Activated CD4-positive, alpha-beta T cell treated with anti-CD3 and anti-CD28 coated beads for 4 hours (primary cell): ENCODE measurements around the gene CCDC188.

ENCODE experiments used
- DNase-seq, 2 donors: peaks; one replicate each; pipeline ENCODE4 v3.0.0-alpha.2; 2020

The CCDC188 gene

GRCh38 chr22:20131859-20132685 is 18.8 kb downstream of the CCDC188 start:
- DNase-seq: no peak

GRCh38 chr22:20131597-20131858 is 19.3 kb downstream of the CCDC188 start, which contains the start of gene ZDHHC8:
Gene ZDHHC8, plus strand, starts transcription at chr22:20131804. Its CDS starts 144 bp downstream, at chr22:20131948.
- peak; percentile 40 to 52 for DNase-seq

- peak; percentile 82 to 84 for DNase-seq
Measured at GRCh38 chr22:20130731-20131596, 19.9 kb downstream of the CCDC188 start.

- DNase-seq: no peak
Measured at GRCh38 chr22:20130319-20130718, 20.5 kb downstream of the CCDC188 start.

GRCh38 chr22:20129747-20130014 is 21.2 kb downstream of the CCDC188 start:
- DNase-seq: no peak

- peak; percentile 50 to 52 for DNase-seq
Measured at GRCh38 chr22:20128902-20129746, 21.7 kb downstream of the CCDC188 start.

- DNase-seq: no peak
Measured at GRCh38 chr22:20128619-20128901, 22.3 kb downstream of the CCDC188 start.

- DNase-seq: no peak
Measured at GRCh38 chr22:20127869-20128618, 22.8 kb downstream of the CCDC188 start.

GRCh38 chr22:20127318-20127868 is 23.5 kb downstream of the CCDC188 start:
- no peak for DNase-seq

- DNase-seq: no peak
Measured at GRCh38 chr22:20126284-20127029, 24.4 kb downstream of the CCDC188 start.

- no peak for DNase-seq
Measured at GRCh38 chr22:20125201-20126174, 25.4 kb downstream of the CCDC188 start.

- no peak for DNase-seq
Measured at GRCh38 chr22:20124083-20124787, 26.6 kb downstream of the CCDC188 start.

GRCh38 chr22:20123366-20124082 is 27.3 kb downstream of the CCDC188 start:
- no peak for DNase-seq

GRCh38 chr22:20121856-20122415 is 28.9 kb downstream of the CCDC188 start:
- no peak for DNase-seq

GRCh38 chr22:20118300-20119020 is 32.4 kb downstream of the CCDC188 start:
- DNase-seq: no peak

- peak; percentile 77 to 85 for DNase-seq
Measured at GRCh38 chr22:20117633-20118299, 33.1 kb downstream of the CCDC188 start.

GRCh38 chr22:20116951-20117632 is 33.8 kb downstream of the CCDC188 start, which contains the start of gene TRMT2A:
Gene TRMT2A, minus strand, starts transcription at chr22:20117226. Its CDS starts 320 bp downstream, at chr22:20116906.
- peak; percentile 94 to 96 for DNase-seq
